Fibroblast of villous mesenchyme (primary cell): ENCODE measurements around the gene CTU2. TPM values are rescaled to one million over a fixed set of nuclear protein-coding genes. Genes with fewer than 3 reads are reported as not detected.

Source experiments
- DNase-seq: peaks from one replicate; pipeline ENCODE4 v3.0.0-alpha.2; 2010; ENCODE audit warnings: low read depth
- H3K4me3 ChIP-seq: 2 replicates; pipeline ENCODE4 v1.5.1; 2011; ENCODE audit warnings: low read depth, mild to moderate bottlenecking, low read length
- CTCF ChIP-seq: IDR thresholded peaks from 2 replicates; pipeline ENCODE4 v1.5.1; 2012; ENCODE audit warnings: low read depth, mild to moderate bottlenecking, low read length; ENCODE audit not compliant: insufficient read depth
- total RNA-seq: library from RNA; depleted of rRNA; stranded (reverse); fragments of >200 nt; gene quantifications from 2 replicates; pipeline ENCODE4 v1.2.3, GENCODE V29; 2012

Gene CTU2
- total RNA-seq, 1 donor: 19.4 TPM

GRCh38 chr16:88731699-88732098 lies 25.4 kb downstream of the CTU2 start:
- no peak for DNase-seq
- no peak for TF ChIP-seq CTCF
- no peak overlapping the region for H3K4me3 ChIP-seq

- TF ChIP-seq CTCF: no peak
- no peak for DNase-seq
Measured at GRCh38 chr16:88732172-88732960, 26.1 kb downstream of the CTU2 start.

DNA sequence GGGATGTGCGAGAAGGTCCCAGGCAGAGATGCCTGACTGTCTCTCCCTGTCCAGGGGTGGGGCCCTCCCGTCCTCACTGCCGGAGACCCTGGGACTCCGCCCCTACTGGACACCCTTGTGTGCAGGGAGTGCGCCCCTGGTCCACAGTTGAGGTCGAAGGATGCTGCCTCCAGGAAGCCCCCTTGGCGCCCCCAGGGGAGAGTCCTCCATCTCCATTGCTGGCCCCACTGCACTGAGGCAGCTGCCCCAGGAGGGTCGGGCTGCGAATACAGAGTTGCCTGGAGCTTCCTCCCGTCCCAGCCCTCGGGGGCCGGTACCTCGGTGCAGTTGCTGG lies 26.6 kb downstream of the CTU2 start:
- H3K4me3 ChIP-seq: no peak overlapping the region
- no peak for TF ChIP-seq CTCF
- no peak for DNase-seq

More at GRCh38 chr16:88732172-88732960, 26.1 kb downstream of the CTU2 start:
- H3K4me3 ChIP-seq: no peak overlapping the region

DNA sequence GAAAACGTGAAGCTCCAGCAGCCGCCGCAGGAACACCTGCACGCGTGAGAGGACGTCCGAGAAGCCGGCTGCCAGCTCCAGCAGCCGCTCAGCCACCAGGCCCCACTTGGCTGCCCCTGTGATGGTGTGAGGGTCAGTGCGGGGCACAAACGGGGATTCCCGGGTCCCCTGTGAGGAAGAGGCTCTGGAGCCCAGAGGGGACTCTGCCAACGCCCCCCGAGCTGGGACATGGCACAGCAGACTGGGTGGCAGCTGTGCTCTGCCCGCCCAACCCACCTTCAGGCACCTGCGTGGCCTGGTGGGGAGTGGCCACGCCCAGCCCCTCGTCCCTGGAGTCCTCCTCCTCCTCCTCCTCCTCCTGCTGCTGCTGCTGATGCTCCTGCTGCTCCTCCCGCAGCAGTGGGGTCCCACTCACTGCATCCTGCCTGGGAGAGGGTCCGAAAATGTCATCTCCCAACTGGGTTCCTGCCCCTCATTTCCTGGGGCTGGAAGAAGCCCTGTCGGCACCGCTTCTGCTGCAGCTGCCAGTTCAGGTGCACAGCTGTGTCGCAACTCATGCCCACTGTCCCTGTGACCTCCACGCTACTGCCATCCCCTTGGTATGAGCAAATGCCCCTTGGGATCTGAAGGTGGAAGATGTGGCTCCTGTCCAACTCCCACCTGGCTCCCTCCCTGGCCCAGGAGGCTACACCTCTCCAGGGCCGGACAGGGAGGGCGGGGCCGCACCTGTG lies 27.5 kb downstream of the CTU2 start:
- H3K4me3 ChIP-seq: no peak overlapping the region
- no peak for TF ChIP-seq CTCF
- no peak for DNase-seq

DNA sequence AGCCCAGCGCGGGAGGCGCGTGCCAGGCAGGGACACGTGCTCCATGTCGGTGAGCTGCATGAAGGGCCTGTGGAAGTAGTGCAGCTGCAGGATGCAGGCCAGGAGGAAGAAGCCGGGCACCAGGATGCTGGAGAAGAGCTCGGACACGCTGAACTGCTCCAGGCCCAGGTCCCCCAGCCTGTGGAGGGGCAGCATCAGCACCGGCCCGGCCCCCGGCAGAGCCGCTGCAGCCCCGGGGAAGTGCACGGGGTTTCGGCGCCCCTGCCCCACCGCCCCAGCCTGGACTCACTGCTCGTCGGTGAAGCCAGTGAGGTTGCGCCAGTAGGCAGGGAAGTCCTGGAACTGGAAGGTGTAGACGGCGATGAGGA lies 28.0 kb downstream of the CTU2 start:
- DNase-seq: no peak
- H3K4me3 ChIP-seq: no peak overlapping the region
- no peak for TF ChIP-seq CTCF

- no peak for DNase-seq
- TF ChIP-seq CTCF: no peak
- H3K4me3 ChIP-seq: no peak overlapping the region
Measured at GRCh38 chr16:88735121-88735520, 28.8 kb downstream of the CTU2 start.
